ENCODE measurements around the gene MORN1.
"Not testable (repeated sequence)": the region's sequence is repeated elsewhere in the genome, so short reads cannot be mapped to it uniquely, and the experiment has no call there.

The MORN1 gene

DNA sequence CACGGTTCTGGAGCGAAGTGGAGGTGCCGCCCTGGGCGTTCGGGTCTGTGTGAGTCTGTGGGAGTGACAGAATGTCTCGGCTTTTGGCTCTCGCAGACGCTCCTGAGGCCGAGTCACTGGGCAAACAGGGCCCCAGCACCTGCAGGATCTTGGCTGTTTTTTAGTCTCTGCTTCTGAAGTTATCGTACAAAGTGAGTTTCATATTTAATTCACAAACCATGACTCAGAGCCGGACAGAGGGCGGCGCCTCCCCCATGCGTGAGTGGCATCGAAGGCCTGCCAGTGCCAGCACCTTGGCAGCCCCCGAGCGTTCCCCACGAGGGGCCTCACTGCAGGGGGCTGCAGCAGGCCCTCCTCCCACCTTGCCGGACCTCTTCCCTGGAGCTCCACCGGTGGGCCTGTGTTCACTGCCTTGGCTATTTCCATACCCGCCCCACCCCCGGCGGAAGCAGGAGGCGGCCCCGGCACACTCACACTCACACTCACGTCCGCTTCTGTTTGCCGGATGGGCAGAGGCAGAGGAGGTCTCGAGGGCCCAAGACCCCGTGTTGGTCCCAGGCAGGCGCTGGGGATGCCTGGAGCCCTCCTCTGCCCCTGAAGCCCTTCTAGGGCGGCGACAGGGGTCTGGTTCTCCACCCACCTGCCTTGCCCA, 56.3 kb downstream of the MORN1 start:
- DNase-seq, result no peak

DNA sequence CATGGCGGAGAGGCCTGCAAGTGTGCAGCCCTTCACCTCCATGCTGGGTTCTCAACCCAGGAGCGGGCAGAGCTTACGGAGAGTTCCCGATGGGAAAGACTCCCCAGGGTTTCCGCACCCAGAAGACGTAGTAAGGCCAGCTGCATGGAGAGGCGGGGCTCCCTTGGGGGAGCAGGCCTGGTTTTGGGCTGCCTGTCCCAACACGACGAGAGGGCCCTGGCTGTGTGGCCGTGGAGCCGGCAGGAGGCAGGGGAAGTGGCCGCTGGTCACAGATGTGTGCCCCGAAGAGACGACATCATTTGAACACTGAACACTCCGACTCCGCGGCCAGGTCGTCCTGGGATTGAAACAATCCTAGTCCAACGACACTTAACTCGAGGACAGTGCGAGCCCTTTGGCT, 57.0 kb downstream of the MORN1 start:
- no peak for DNase-seq

DNA sequence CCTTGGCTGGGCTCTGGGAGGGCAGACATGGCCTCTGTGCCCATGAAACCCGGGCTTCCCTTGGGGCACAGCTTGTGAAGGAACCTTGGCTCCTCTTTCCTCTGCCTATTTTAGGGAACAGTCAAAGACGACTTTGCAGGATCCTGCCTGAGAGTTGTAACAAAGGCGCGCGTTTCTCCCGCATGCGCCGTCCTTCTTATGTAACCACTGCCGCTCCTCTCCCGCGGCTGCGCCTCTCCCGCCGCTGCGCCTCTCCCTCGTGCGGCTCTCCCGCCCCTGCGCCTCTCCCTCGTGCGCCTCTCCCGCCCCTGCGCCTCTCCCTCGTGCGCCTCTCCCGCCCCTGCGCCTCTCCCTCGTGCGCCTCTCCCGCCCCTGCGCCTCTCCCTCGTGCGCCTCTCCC, 59.8 kb downstream of the MORN1 start:
- not testable (repeated sequence) for DNase-seq

DNA sequence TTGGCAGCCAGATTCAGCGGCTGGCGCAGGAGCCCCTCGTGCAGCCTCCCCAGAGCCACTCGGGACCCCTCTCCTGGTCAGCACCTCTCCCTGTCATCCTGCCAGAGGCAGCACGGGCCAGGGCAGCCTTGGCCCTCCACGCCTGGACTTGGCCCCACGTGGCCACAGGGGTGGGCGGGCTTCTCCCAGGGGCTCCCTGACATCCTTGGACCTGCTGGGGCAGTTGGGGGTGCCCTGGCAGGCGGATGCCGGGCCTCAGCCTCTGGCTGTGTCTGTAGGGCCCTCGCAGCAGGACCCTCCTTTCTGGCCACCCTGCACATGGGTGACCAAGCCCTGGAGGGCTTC, 60.2 kb downstream of the MORN1 start:
- no peak for DNase-seq

DNA sequence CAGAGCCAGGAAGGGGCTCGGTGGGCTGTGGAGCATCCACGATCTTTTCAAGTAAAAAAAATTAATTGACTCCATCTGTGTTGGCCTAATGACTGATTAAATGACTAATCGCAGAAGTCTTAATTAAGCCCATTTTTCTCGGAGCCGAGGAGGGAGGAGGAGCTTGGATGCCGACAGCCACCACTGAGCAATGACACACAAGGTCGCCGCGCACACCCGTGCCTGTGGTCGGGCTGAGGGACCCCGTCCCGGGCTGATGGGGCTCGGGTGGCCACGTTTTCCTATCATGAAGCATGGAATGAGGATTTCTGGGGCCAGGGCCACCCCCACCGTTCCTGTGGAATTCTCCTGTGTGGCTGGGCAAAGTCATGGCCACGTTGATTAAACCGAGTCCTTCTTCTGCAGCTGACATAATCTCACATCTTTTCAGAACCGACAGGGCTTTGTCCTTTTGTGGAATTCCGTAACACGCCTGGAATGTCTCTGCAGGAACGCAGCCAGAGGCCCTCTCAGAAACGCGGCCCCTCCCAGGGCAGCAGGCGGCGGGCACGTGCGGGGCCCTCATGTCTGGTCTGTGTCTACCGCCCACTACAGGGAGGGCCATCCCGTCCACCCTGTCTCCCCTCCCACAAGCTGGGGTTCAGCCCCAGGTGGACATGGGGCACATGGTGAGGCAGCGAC, 60.7 kb downstream of the MORN1 start:
- no peak for DNase-seq

DNA sequence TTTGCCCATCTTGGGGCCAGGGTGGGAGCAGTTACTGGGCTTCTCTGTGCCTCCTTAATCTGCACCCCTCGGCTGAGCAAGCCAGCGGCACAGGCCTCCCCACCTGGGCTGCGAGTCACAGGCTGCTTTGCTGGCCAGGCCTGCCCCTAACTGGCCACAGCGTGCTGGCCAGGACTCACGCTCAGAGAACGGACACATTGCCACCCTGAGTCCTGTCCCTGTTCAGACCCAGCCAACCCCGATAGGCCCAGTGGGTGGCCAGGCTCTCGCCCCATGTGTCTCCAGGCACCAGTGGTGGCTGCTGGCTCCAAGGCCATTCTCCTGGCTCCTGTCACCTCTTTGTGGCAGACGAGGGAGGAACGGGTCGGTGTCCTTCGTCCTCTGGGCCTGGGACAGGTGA, 61.3 kb downstream of the MORN1 start:
- DNase-seq, result no peak

- DNase-seq, result no peak
Observed at GRCh38 chr1:2328676-2329455, 62.5 kb downstream of the MORN1 start.

DNA sequence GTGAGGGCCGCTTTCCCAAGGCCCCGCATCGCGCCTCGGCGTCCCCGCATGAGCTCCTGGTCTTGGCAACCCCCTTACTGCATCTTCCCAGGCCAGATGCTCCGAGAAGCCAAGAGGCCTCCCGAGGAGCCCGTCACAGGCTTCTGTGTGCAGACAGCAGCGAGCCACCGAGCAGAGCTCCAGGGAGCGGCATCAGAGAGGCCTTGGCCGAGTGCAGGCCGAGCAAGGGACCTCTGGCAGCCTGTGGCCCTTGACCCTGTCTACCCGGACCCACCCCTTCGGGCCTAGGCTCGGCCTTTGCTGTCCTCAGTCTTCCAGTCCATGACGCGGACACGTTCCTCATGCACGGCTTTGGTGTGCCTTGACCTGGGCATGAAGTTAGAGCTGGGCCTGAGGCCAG, 63.5 kb downstream of the MORN1 start:
- no peak for DNase-seq

- DNase-seq, result not testable (repeated sequence)
Observed at GRCh38 chr1:2327162-2327561, 64.2 kb downstream of the MORN1 start.

DNA sequence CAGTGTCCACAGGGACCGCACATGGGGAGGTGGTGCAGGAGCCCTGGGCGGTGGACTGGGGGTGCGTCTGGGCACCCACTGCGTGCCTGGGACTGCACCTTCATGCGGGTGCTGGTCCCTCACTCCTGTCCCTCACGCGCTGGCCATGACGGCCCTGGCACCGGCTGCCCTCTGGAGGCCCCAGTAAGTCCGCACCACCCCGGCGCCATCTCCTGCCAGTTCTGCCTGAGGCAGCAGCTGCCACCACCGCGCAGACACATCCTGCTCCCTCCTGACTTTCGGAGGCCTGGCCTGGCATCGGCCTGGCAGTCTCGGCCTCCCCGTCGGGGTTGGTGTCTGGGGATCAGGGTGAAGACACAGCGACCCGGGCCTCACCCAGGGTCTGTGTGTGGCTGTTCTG, 64.8 kb downstream of the MORN1 start:
- no peak for DNase-seq

GRCh38 chr1:2324553-2325366, 66.6 kb downstream of the MORN1 start:
- DNase-seq, result no peak

DNA sequence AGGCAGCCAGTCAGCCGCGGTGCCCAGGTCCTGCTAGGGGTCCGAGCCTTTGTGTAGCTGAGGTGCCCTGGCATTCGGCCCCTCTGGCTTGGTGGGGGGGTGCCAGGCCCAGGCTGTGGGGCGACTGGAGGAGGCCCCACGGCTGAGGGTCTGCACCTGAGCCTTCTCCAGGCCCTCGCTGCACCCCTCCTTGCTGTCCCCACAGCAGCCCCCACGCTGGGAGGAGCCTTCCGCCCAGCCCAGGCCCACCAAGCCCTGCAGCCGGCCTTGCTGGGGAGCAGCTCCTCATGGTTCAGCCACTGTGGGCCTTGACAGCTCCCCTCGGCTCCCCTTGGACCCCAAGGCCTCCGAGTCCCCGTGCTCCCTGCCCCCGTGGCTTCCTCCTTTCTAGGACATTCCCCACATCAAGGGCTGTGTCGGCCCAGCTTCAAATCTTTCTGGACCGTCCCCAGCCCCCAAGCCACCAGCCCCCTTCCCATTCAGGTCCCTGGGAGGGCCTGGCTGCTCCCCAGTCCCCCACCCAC, 67.8 kb downstream of the MORN1 start:
- no peak for DNase-seq

DNA sequence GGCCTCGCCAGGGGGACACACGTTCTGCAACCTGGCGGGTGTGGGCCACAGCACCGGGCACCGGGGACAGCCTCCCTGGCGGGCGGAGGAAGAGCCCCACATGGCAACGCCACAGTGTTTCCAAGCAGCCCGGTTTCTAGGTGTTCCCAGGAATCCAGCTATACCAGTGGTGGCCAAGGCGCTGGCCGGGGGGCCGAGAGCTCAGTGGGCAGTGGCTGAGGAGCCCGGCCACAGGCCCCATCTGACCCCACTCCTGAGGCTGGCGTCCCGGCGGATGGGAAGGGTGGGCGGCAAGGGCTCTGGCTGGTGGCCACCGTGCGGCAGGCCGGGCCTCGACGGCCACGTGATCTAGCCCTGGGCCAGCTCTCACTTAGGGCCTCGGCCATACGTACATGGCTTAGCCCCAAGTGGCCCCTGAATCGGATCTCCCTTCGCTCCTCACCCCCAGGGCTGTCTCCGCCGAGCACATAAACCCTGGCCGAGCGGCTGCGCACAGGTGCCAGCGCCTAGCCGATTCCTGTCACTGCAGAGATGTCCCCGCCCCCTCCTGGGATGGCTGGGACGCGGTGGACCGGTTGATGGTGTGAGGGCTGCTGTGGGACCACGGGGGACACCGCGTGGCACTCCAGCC, 68.7 kb downstream of the MORN1 start:
- DNase-seq, result no peak

DNA sequence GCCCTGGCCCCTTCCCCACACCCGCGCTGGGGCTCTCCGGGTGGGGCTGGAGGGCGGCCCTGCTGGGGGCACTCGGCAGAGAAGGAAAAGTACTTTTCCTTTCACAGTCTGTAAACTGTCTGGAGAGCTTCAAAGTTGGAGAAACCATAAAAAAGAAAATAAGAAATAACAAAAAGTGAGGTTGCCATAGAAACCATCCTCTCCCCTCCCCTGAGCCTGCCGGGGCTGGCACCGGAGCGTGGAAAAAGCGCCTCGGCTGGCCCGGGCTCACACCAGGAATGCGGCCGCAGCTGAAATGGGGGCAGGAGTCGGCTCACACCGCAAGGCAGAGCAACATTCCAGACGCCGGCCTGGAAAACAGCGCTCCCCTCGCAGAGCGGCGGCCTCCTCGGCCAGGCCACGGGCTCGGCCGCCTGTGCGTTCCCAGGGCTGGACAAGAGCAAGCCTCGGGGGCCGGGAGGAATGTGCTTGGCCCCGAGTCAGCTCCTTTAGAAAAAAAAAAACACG, 69.2 kb downstream of the MORN1 start:
- DNase-seq, result no peak

DNA sequence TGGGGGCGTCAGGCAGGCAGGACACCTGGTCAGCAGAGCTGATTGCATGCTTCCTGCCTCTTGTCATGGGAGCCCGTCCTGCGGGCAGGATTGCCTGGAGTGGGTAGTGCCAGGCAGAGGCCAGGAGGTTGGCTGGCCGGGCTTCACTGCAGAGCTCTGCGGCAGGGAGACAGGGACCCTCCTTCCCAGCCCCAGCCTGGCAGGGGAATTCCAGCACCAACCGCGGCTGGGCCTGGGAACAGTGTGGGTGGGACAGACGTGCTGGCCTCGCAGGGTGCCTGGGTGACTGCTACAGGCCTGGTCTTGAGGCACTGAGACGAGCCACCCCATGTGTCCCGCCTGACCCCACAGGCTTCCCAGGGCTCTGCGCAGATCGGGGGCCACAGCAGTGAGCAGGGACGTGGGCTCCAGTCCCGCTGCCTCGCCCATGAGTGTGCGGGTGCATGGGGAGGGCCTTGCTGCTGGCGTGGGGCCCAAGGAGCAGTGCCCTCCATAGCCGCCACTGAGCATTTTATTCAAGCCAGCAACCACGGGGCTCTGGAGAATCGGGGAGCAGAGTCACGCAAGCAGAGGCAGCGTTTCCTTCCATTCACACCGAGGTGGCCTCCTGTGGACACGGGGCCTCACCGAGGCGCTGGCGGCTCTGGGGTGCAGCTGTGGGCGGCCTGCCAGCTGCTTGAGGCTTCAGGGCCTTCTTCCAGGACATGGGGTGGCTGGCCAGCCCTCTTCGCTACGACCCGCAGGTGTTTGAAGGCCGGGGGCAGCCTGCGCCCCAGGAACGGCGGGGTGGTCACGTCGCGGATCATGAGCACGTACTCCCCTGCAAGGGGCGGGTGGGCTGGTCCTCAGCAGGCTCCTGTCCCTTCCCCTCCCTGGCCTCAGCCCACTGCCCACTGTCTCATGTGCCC, 70.3 kb downstream of the MORN1 start:
- no peak for DNase-seq

GRCh38 chr1:2320006-2320405, 71.3 kb downstream of the MORN1 start:
- no peak for DNase-seq

DNA sequence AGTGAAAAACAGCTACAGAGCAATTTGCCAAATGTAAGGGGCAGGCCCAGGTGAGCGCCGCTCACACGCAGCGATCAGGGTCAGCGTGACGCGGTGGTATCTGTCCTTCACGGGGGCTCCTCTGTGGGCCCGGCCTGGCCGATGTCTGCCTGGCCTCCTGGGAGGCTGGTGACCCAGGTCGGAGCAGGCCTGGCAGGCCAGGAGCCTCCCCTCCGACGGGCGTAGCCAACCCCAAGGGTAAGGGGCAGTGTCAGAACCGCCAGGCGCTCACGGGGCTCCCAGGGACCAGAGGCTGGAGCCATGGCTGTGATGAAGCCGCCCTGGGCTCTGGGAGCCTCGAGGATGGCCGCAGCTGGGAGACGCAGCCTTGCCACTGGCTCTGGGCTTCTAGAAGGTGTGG, 72.1 kb downstream of the MORN1 start:
- no peak for DNase-seq

GRCh38 chr1:2318314-2319278, 72.8 kb downstream of the MORN1 start:
- no peak for DNase-seq

DNA sequence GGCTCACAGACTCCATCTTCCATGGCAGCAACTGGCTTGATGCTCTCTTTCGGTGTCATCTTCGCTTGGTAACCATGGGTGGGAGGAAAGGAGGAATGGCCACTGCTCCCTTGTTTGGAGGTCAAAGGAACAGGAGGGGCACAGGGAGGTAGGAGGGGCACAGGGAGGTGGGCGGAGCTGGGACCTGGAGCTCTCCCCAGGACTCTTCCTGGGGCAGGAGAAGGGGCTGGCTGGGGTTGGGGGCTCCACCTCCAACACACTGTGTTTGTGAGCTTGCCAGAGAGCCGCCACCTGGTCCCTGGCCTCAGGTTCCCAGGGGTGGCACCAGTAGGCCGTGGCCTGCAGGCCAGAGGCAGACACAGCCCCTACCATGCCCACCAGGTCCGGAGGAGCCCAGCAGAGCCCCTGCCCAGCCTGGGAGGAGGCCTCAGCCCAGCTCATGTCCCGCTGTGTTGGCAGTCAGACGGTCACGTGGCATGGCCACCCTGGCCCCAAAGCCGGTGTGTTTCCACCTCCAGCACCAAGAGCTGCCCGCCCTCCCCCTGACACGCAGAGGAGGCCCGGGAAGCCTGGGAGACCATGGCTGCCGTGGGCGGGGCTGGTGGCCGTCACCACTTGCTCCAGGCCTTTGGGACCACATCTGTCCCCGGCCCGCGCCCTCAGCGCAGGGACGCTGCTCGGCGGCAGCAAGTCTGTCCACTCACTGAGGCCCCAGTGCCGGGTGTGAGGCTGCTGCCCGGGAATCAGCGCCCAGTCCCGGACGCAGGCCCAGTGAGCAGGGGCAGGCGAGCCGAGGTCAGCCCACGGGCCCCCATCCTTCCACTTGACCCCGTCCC, 73.9 kb downstream of the MORN1 start:
- no peak for DNase-seq

Data from SHP77 treated with DMSO at 0.1 percent for 48 hours (cell line).